HUES6 (cell line): ENCODE measurements around the gene C2CD3.

Experiments
- H3K27ac ChIP-seq: 2 replicates; pipeline ENCODE4 v1.7.0; 2013; ENCODE audit warnings: low read depth, mild to moderate bottlenecking, low read length, inconsistent platforms
- H3K27me3 ChIP-seq: 2 replicates; pipeline ENCODE4 v1.6.1; 2013; ENCODE audit warnings: low read length; ENCODE audit not compliant: control insufficient read depth, insufficient read depth
- H3K36me3 ChIP-seq: 2 replicates; pipeline ENCODE4 v1.6.1; 2013; ENCODE audit warnings: low read length; ENCODE audit not compliant: control insufficient read depth, insufficient read depth
- H3K4me1 ChIP-seq: 2 replicates; pipeline ENCODE4 v1.6.1; 2013; ENCODE audit warnings: low read length; ENCODE audit not compliant: control insufficient read depth, insufficient read depth
- H3K4me3 ChIP-seq: 2 replicates; pipeline ENCODE4 v1.5.1; 2013; ENCODE audit warnings: low read depth, low read length
- H3K9ac ChIP-seq: one replicate; pipeline ENCODE4 v1.6.1; 2013; ENCODE audit warnings: mild to moderate bottlenecking, low read length
- H3K9me3 ChIP-seq: 2 replicates; pipeline ENCODE4 v1.6.1; 2013; ENCODE audit warnings: low read depth, low read length; ENCODE audit not compliant: control insufficient read depth, insufficient read depth

The C2CD3 gene

GRCh38 chr11:74017631-74018030 is 153.2 kb downstream of the C2CD3 start:
- Histone ChIP-seq H3K27me3 (no peaks in the 10 kb centered on the region), H3K36me3 (peaks cover 7% of the 10 kb centered on the region; the same call in 1 of the 2 replicates), H3K4me1 (no peaks in the 10 kb centered on the region), H3K9ac (no peak overlapping the region), H3K27ac (no peak overlapping the region), H3K9me3 (no peaks in the 10 kb centered on the region), H3K4me3 (no peak overlapping the region)

GRCh38 chr11:74015919-74016684 is 154.7 kb downstream of the C2CD3 start:
- no peak overlapping the region for H3K9ac ChIP-seq
- no peak overlapping the region for H3K4me3 ChIP-seq
- peaks cover 10% of the 10 kb centered on the region; the same call in 1 of the 2 replicates for H3K36me3 ChIP-seq
- no peaks in the 10 kb centered on the region for H3K27me3 ChIP-seq
- H3K9me3 ChIP-seq = no peaks in the 10 kb centered on the region
- no peaks in the 10 kb centered on the region for H3K4me1 ChIP-seq
- H3K27ac ChIP-seq = no peak overlapping the region

GRCh38 chr11:74014880-74015279 is 155.9 kb downstream of the C2CD3 start:
- Histone ChIP-seq H3K27ac (no peak overlapping the region), H3K4me1 (peaks cover 8% of the 10 kb centered on the region), H3K9ac (no peak overlapping the region)

GRCh38 chr11:74013141-74013540 is 157.7 kb downstream of the C2CD3 start:
- Histone ChIP-seq H3K27ac (no peak overlapping the region), H3K36me3 (peaks cover 10% of the 10 kb centered on the region; the same call in 1 of the 2 replicates)

More at GRCh38 chr11:74014880-74015279, 155.9 kb downstream of the C2CD3 start:
- peaks cover 10% of the 10 kb centered on the region; the same call in 1 of the 2 replicates for H3K36me3 ChIP-seq
- H3K9me3 ChIP-seq = no peaks in the 10 kb centered on the region
- H3K27me3 ChIP-seq = no peaks in the 10 kb centered on the region
- no peak overlapping the region for H3K4me3 ChIP-seq

GRCh38 chr11:74012074-74012809 is 158.6 kb downstream of the C2CD3 start:
- Histone ChIP-seq H3K4me1 (peaks cover 8% of the 10 kb centered on the region), H3K9me3 (no peaks in the 10 kb centered on the region), H3K27ac (no peak overlapping the region), H3K4me3 (no peak overlapping the region), H3K9ac (no peak overlapping the region), H3K36me3 (peaks cover 5% of the 10 kb centered on the region; the same call in 1 of the 2 replicates), H3K27me3 (no peaks in the 10 kb centered on the region)

More at GRCh38 chr11:74013141-74013540, 157.7 kb downstream of the C2CD3 start:
- H3K9ac ChIP-seq = no peak overlapping the region
- H3K4me1 ChIP-seq = peaks cover 8% of the 10 kb centered on the region
- H3K4me3 ChIP-seq = no peak overlapping the region
- H3K9me3 ChIP-seq = no peaks in the 10 kb centered on the region
- H3K27me3 ChIP-seq = no peaks in the 10 kb centered on the region

GRCh38 chr11:74011360-74012073 is 159.3 kb downstream of the C2CD3 start:
- Histone ChIP-seq H3K27ac (no peak overlapping the region), H3K9ac (no peak overlapping the region), H3K4me1 (peaks cover 8% of the 10 kb centered on the region)

GRCh38 chr11:74010306-74011300 is 160.2 kb downstream of the C2CD3 start:
- Histone ChIP-seq H3K27me3 (no peaks in the 10 kb centered on the region), H3K27ac (no peak overlapping the region), H3K9me3 (no peaks in the 10 kb centered on the region), H3K9ac (no peak overlapping the region), H3K4me1 (peaks cover 8% of the 10 kb centered on the region), H3K36me3 (0 out of 2 replicates have a peak, but pooled peaks cover 3% of the 10 kb centered on the region), H3K4me3 (no peak overlapping the region)

More at GRCh38 chr11:74011360-74012073, 159.3 kb downstream of the C2CD3 start:
- no peak overlapping the region for H3K4me3 ChIP-seq
- no peaks in the 10 kb centered on the region for H3K9me3 ChIP-seq
- H3K36me3 ChIP-seq = 0 out of 2 replicates have a peak, but pooled peaks cover 3% of the 10 kb centered on the region
- H3K27me3 ChIP-seq = no peaks in the 10 kb centered on the region

- Histone ChIP-seq H3K9ac (no peak overlapping the region), H3K27ac (no peak overlapping the region), H3K4me1 (peaks cover 8% of the 10 kb centered on the region), H3K4me3 (no peak overlapping the region), H3K27me3 (no peaks in the 10 kb centered on the region), H3K9me3 (no peaks in the 10 kb centered on the region), H3K36me3 (0 out of 2 replicates have a peak, but pooled peaks cover 3% of the 10 kb centered on the region)
Observed at GRCh38 chr11:74009675-74010305, 161.0 kb downstream of the C2CD3 start.

- Histone ChIP-seq H3K27ac (no peak overlapping the region), H3K9me3 (no peaks in the 10 kb centered on the region), H3K36me3 (0 out of 2 replicates have a peak, but pooled peaks cover 3% of the 10 kb centered on the region), H3K9ac (no peak overlapping the region), H3K27me3 (no peaks in the 10 kb centered on the region), H3K4me1 (peaks cover 8% of the 10 kb centered on the region), H3K4me3 (no peak overlapping the region)
Observed at GRCh38 chr11:74009230-74009547, 161.6 kb downstream of the C2CD3 start.
